ENCODE measurements around the gene SENP2.
"Not testable (repeated sequence)": the region's sequence is repeated elsewhere in the genome, so short reads cannot be mapped to it uniquely, and the experiment has no call there.

SENP2 gene

DNA sequence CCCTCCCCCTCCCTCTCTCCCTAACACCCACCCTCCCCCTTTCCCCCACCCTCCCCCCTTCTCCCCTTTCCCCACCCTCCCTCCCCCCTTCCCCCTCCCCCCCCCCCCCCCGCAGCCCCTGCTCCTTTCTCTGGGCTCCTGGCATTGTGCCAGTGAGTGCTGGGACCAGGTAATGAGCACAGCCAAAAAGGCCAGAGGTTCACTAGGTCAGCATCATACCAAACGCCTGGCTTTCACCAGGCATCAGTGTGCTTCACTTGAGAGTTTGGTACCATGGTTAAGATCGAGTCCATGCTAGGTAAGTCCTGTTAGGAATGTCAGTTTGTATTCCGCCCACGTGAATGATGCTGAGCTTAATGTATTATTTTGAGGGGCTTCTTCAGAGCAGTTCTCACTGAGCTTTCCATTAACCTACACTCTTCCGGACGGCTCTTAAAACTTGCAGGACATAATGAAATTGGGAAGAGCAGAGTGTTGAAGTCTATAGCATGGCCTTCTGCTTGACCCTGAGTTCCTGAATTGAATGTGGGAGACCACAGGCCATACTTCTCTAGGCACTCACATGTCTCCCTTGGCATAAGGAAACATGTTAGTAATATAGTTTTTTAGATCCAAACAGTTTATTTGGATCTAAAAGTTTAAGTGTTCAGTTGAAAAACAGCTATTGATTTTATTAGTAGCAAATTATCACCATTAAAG, 45.6 kb downstream of the SENP2 start:
- ChIA-PET CTCF (no interaction called here), POLR2A (no interaction called here)
- no peak for DNase-seq (ENCODE audit: extremely low spot score)
- TF ChIP-seq, protein P1, sequence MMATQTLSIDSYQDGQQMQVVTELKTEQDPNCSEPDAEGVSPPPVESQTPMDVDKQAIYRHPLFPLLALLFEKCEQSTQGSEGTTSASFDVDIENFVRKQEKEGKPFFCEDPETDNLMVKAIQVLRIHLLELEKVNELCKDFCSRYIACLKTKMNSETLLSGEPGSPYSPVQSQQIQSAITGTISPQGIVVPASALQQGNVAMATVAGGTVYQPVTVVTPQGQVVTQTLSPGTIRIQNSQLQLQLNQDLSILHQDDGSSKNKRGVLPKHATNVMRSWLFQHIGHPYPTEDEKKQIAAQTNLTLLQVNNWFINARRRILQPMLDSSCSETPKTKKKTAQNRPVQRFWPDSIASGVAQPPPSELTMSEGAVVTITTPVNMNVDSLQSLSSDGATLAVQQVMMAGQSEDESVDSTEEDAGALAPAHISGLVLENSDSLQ (IDR thresholded peaks at IDR 0.05) = no peak
- TF ChIP-seq SUZ12 (IDR thresholded peaks at IDR 0.05) (no peak), ZNF384 (IDR thresholded peaks at IDR 0.05) (no peak), CTBP1 (IDR thresholded peaks at IDR 0.05; ENCODE audit: borderline replicate concordance) (no peak), FOXA1 (IDR thresholded peaks at IDR 0.05) (no peak), FOXK2 (IDR thresholded peaks at IDR 0.05) (no peak), L3MBTL2 (conservative IDR thresholded peaks at IDR 0.05) (no peak)

DNA sequence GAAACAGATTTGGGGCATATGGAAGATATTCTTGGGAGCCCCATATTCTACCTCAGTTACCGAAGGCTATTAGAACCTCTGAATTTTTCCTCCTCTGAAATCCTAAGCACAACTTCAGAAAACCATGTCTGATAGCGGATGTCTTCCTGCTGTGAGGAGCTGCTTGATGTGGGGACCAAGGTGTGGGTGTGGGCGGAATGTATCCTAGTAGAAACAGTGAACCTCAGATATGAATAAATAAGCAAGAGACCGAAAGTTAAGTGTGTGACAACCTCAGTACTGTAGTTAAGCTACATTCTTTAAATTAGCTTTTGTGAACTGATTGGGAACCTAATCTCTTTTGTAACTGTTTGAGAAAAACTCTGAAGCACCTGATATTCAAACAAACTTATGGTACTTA, 46.9 kb downstream of the SENP2 start:
- TF ChIP-seq LEF1 (IDR thresholded peaks at IDR 0.05; ENCODE audit: borderline replicate concordance) (no peak), FOXK2 (IDR thresholded peaks at IDR 0.05) (no peak), SP1 (IDR thresholded peaks at IDR 0.05) (no peak), ELF4 (IDR thresholded peaks at IDR 0.05) (no peak), NFRKB (IDR thresholded peaks at IDR 0.05) (no peak), CTBP1 (IDR thresholded peaks at IDR 0.05; ENCODE audit: borderline replicate concordance) (no peak), ZNF384 (IDR thresholded peaks at IDR 0.05) (no peak), FOXM1 (IDR thresholded peaks at IDR 0.05; ENCODE audit: borderline replicate concordance) (no peak), L3MBTL2 (conservative IDR thresholded peaks at IDR 0.05) (no peak), BHLHE40 (IDR thresholded peaks at IDR 0.05; ENCODE audit: borderline replicate concordance) (no peak), TARDBP (IDR thresholded peaks at IDR 0.05) (no peak), HDGF (IDR thresholded peaks at IDR 0.05; ENCODE audit: borderline replicate concordance) (no peak), SUZ12 (IDR thresholded peaks at IDR 0.05) (no peak)
- TF ChIP-seq, protein P1 (IDR thresholded peaks at IDR 0.05) = no peak
- DNase-seq (ENCODE audit: extremely low spot score) = no peak
- ChIA-PET CTCF (no interaction called here), POLR2A (no interaction called here)

DNA sequence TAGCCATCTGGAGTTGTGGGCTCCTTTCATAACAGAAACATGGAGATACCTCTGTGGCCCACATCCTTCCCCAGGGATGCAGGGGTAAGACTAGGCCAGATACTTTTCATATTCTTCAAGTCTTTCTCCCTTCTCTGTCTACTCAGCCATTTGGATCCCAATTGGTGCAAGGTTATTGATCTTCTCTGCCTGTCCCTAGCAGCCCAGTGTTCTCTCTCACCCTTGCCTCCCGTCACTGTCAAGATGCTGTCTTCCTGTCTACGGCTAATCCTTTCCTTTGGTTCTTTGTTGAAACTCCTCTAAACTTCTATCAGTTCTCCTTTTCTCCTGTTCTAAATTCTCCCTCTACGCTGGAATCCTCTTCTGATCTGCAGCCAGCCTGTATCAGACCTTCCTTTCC, 51.3 kb downstream of the SENP2 start:
- no peak for TF ChIP-seq CTBP1 (IDR thresholded peaks at IDR 0.05; ENCODE audit: borderline replicate concordance)
- no peak for TF ChIP-seq BHLHE40 (IDR thresholded peaks at IDR 0.05; ENCODE audit: borderline replicate concordance)
- TF ChIP-seq, protein P1 (IDR thresholded peaks at IDR 0.05) = no peak
- TF ChIP-seq FOXK2 (IDR thresholded peaks at IDR 0.05) = no peak
- TF ChIP-seq FOXA1 (IDR thresholded peaks at IDR 0.05) = no peak
- no peak for TF ChIP-seq HDGF (IDR thresholded peaks at IDR 0.05; ENCODE audit: borderline replicate concordance)
- POLR2A ChIA-PET = no interaction called here
- CTCF ChIA-PET = no interaction called here
- no peak for DNase-seq (ENCODE audit: extremely low spot score)

DNA sequence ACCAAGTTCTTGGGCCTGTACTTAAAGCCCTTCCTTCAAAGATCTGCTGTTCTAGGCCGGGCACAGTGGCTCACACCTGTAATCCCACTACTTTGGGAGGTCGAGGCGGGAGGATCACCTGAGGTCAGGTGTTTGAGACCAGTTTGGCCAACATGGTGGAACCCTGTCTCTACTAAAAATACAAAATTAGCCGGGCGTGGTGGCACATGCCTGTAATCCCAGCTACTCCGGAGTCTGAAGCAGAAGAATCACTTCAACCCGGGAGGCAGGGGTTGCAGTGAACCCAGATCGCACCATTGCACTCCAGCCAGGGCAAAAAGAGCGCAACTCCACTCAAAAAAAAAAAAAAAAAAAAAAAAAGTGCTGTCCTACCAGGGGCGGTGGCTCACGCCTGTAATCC, 52.6 kb downstream of the SENP2 start:
- CTCF ChIA-PET, POLR2A ChIA-PET: not testable (repeated sequence)

DNA sequence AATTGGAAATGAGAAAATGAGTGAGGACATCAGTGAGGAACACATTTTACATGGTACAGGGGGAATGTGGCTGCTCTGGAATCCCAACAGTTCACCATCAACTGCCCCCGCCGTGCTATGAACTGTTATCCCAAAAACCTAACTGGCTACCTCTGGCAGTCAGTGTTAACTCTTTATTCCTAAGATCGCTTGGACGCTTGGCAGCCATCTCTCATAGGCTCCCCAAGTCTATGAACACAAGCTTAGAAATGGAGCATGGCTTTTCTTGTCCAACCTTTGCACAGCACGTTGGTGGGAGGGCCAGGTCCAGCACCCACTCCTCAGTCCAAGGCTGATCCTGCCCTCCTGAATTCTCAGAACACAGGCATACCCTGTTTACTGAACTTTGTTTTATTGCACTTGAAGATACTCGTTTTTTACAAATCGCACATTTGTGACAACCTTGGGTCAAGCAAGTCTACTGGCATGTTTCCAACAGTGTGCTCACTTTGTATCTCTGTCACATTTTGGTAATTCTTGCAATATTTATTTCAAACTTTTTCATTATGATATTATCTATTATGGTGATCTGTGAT, 53.6 kb downstream of the SENP2 start:
- POLR2A ChIA-PET = no interaction called here
- CTCF ChIA-PET = no interaction called here
- TF ChIP-seq ELF4 (IDR thresholded peaks at IDR 0.05) (no peak), TARDBP (IDR thresholded peaks at IDR 0.05) (no peak), LEF1 (IDR thresholded peaks at IDR 0.05; ENCODE audit: borderline replicate concordance) (no peak), ZNF384 (IDR thresholded peaks at IDR 0.05) (no peak), L3MBTL2 (conservative IDR thresholded peaks at IDR 0.05) (no peak)
- TF ChIP-seq, protein P1 (IDR thresholded peaks at IDR 0.05) = no peak
- no peak for DNase-seq (ENCODE audit: extremely low spot score)

More for the DNA sequence above, 52.6 kb downstream of the SENP2 start:
- not testable (repeated sequence) for DNase-seq (ENCODE audit: extremely low spot score)

DNA sequence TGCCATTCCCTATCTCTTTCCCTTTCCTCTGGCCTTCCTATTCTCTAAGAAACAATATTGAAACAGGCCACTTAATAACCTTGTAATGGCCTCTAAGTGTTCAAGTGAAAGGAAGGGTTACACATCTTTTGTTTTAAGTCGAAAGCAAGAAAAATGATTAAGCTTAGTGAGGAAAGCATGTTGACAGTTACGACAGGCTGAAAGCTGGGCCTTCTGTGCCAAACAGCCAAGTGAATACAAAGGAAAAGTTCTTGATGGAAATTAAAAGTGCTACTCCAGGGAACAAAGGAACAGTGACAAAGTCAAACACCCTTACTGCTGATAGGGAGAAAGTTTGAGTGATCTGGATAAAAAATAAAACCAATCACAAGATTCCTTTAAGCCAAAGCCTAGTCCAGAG, 54.2 kb downstream of the SENP2 start:
- ChIA-PET POLR2A (no interaction called here), CTCF (no interaction called here)
- no peak for DNase-seq (ENCODE audit: extremely low spot score)
- TF ChIP-seq FOXK2 (IDR thresholded peaks at IDR 0.05) (no peak), CTBP1 (IDR thresholded peaks at IDR 0.05; ENCODE audit: borderline replicate concordance) (no peak)

DNA sequence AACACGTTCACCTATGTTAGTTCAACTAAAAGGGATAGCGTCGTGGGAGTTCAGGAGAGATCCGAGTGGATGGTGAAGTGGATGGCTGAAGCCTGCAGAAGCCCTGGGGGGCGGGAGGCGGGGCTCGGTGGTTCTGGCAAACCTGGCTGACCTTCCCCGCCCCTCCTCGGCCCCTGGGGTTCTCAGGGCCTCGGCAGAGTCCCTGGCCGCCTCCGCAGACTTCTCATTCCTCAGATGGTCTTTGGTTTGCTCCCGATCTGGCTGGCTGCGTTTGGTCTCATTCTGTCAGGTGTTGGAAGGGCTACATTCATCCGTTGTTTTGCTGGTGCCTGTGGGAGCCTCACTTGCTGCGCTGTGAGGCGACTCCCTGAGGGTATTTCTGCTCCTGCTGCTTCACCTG, 59.1 kb downstream of the SENP2 start:
- CTCF ChIA-PET = interaction anchor here (0.7 kb wide), 1 partner anchor 12 kb away, joined by 3 read pairs; no protein-coding TSS in a partner anchor

More for the DNA sequence above, 59.1 kb downstream of the SENP2 start:
- DNase-seq (ENCODE audit: extremely low spot score); POLR2A ChIA-PET: not testable (repeated sequence)
